DND-41 (cell line): ENCODE results near the gene RBBP7.

Experiments
- ATAC-seq: fragments of 200-7000 bp; cut with Tn5 transposase; 3 replicates; pipeline ENCODE4 v1.9.1; 2021; ENCODE audit warnings: low read depth; ENCODE audit not compliant: insufficient read depth
- DNase-seq: peaks from one replicate; pipeline ENCODE4 v3.0.0-alpha.2; 2020
- H2AFZ ChIP-seq: 2 replicates; pipeline ENCODE4 v1.6.0; 2012; ENCODE audit warnings: low read depth, low read length
- H3K27ac ChIP-seq: 2 replicates; pipeline ENCODE4 v1.5.1; 2012; ENCODE audit warnings: low read length, inconsistent platforms
- H3K27me3 ChIP-seq: fragments of 200-600 bp; sonication (generic); 2 replicates; pipeline ENCODE4 v1.6.0; 2012; ENCODE audit warnings: low read length, mild to moderate bottlenecking, inconsistent platforms; ENCODE audit not compliant: insufficient read depth, poor library complexity
- H3K36me3 ChIP-seq: 2 replicates; pipeline ENCODE4 v1.5.1; 2012; ENCODE audit warnings: low read length, inconsistent platforms; ENCODE audit not compliant: insufficient read depth
- H3K4me1 ChIP-seq: 2 replicates; pipeline ENCODE4 v1.5.1; 2012; ENCODE audit warnings: mild to moderate bottlenecking, low read length; ENCODE audit not compliant: insufficient read depth
- H3K4me2 ChIP-seq: 2 replicates; pipeline ENCODE4 v1.6.0; 2012; ENCODE audit warnings: mild to moderate bottlenecking, moderate library complexity, low read length, inconsistent platforms; ENCODE audit not compliant: insufficient read depth
- H3K4me3 ChIP-seq, 2 experiments: fragments of 200-600 bp in 1 of 2; shearing (Covaris generic) in 1 of 2; 2 replicates each; pipeline ENCODE4 v1.5.1; 2012 to 2016; ENCODE audit warnings: inconsistent platforms in 2 of 2, low read length in 2 of 2, mild to moderate bottlenecking in 2 of 2, low read depth in 1 of 2, moderate library complexity in 1 of 2
- H3K79me2 ChIP-seq: 2 replicates; pipeline ENCODE4 v1.6.0; 2012; ENCODE audit warnings: low read length, inconsistent platforms; ENCODE audit not compliant: insufficient read depth
- H3K9ac ChIP-seq: 2 replicates; pipeline ENCODE4 v1.6.0; 2012; ENCODE audit warnings: low read depth, mild to moderate bottlenecking, inconsistent platforms, low read length, moderate library complexity
- H3K9me3 ChIP-seq: 2 replicates; pipeline ENCODE4 v1.5.1; 2012; ENCODE audit warnings: low read length, moderate library complexity, mild to moderate bottlenecking, inconsistent platforms; ENCODE audit not compliant: insufficient read depth, severe bottlenecking
- H4K20me1 ChIP-seq: 2 replicates; pipeline ENCODE4 v1.6.0; 2012; ENCODE audit warnings: low read length; ENCODE audit not compliant: insufficient read depth
- CTCF ChIP-seq: IDR thresholded peaks from 2 replicates; pipeline ENCODE4 v1.5.1; 2012; ENCODE audit warnings: borderline replicate concordance, low read length, moderate library complexity, mild to moderate bottlenecking; ENCODE audit not compliant: poor library complexity, severe bottlenecking; ENCODE audit errors: extremely low read depth
- EZH2 ChIP-seq: IDR thresholded peaks from 3 replicates; pipeline ENCODE4 v1.6.1; 2012; ENCODE audit warnings: borderline replicate concordance, low read depth, mild to moderate bottlenecking, moderate library complexity, low read length, inconsistent platforms; ENCODE audit not compliant: severe bottlenecking

Gene RBBP7

GRCh38 chrX:16870095-16870861 lies at the start of gene RBBP7:
Gene RBBP7, minus strand, starts transcription at chrX:16870362. Its CDS starts 309 bp downstream, at chrX:16870053.
- Histone ChIP-seq H4K20me1 (peaks cover 36% of the 10 kb centered on the region), H3K79me2 (peaks cover 42% of the 10 kb centered on the region), H3K4me1 (peaks cover 36% of the 10 kb centered on the region), H3K36me3 (peaks cover 34% of the 10 kb centered on the region), H3K9ac (peak within 1 kb of the TSS; percentile 96), H3K4me2 (peak within 1 kb of the TSS; percentile 85), H3K4me3 (peak within 1 kb of the TSS; percentile 69 to 95; a peak in 3 of 4 replicates), H2AFZ (peak within 1 kb of the TSS; percentile 70), H3K9me3 (no peaks in the 10 kb centered on the region), H3K27me3 (no peaks in the 10 kb centered on the region), H3K27ac (peak within 1 kb of the TSS; percentile 99)
- no peak for TF ChIP-seq EZH2
- TF ChIP-seq CTCF: no peak
- DNase-seq (peak; percentile 91), ATAC-seq (peak; percentile 81)

GRCh38 chrX:16918979-16919378 lies 48.8 kb upstream of the RBBP7 start:
- DNase-seq: no peak
- H3K4me3 ChIP-seq: no peak overlapping the region
- no peaks in the 10 kb centered on the region for H3K36me3 ChIP-seq
- H3K4me1 ChIP-seq: no peaks in the 10 kb centered on the region
- H2AFZ ChIP-seq: no peak overlapping the region
- no peaks in the 10 kb centered on the region for H4K20me1 ChIP-seq
- H3K27ac ChIP-seq: no peak overlapping the region
- H3K9ac ChIP-seq: no peak overlapping the region
- H3K9me3 ChIP-seq: no peaks in the 10 kb centered on the region
- no peaks in the 10 kb centered on the region for H3K27me3 ChIP-seq
- no peak for ATAC-seq
- H3K79me2 ChIP-seq: no peaks in the 10 kb centered on the region
- TF ChIP-seq CTCF: no peak
- no peak for TF ChIP-seq EZH2
- H3K4me2 ChIP-seq: no peak overlapping the region

- DNase-seq (no peak), ATAC-seq (no peak)
- Histone ChIP-seq H2AFZ (no peak overlapping the region), H3K36me3 (no peaks in the 10 kb centered on the region), H3K27me3 (no peaks in the 10 kb centered on the region), H3K79me2 (no peaks in the 10 kb centered on the region), H3K4me1 (no peaks in the 10 kb centered on the region), H3K9me3 (no peaks in the 10 kb centered on the region), H3K9ac (no peak overlapping the region), H3K27ac (no peak overlapping the region), H3K4me2 (no peak overlapping the region), H4K20me1 (no peaks in the 10 kb centered on the region), H3K4me3 (no peak overlapping the region)
- TF ChIP-seq EZH2 (no peak), CTCF (no peak)
Measured at GRCh38 chrX:16917120-16917519, 47.0 kb upstream of the RBBP7 start.
